RWPE2 (cell line): Measurements from ENCODE around the gene ARL15.

Experiments
- ATAC-seq: fragments of 200-7000 bp; cut with Tn5 transposase; 3 replicates; pipeline ENCODE4 v1.9.1; 2021; ENCODE audit warnings: low read depth
- DNase-seq: peaks from one replicate; pipeline ENCODE4 v3.0.0-alpha.2; 2020; ENCODE audit warnings: low spot score
- H3K27ac ChIP-seq: fragments of 450-650 bp; 2 replicates; pipeline ENCODE4 v1.5.1; 2017; ENCODE audit warnings: mild to moderate bottlenecking; ENCODE audit not compliant: poor library complexity, severe bottlenecking
- H3K27me3 ChIP-seq: fragments of 250-450 bp; sonication (Bioruptor Pico); 2 replicates; pipeline ENCODE4 v1.5.1; 2021; ENCODE audit warnings: mild to moderate bottlenecking, moderate library complexity; ENCODE audit not compliant: insufficient read depth, poor library complexity, severe bottlenecking
- H3K36me3 ChIP-seq: fragments of 250-450 bp; sonication (Bioruptor Pico); 2 replicates; pipeline ENCODE4 v1.5.1; 2020; ENCODE audit warnings: low read depth, mild to moderate bottlenecking, moderate library complexity
- H3K4me1 ChIP-seq: fragments of 250-450 bp; sonication (Bioruptor Pico); 2 replicates; pipeline ENCODE4 v1.5.1; 2021; ENCODE audit warnings: mild to moderate bottlenecking, moderate library complexity; ENCODE audit not compliant: insufficient read depth, poor library complexity, severe bottlenecking
- H3K4me3 ChIP-seq: fragments of 250-450 bp; sonication (Bioruptor Pico); 2 replicates; pipeline ENCODE4 v1.5.1; 2021; ENCODE audit warnings: mild to moderate bottlenecking, moderate library complexity; ENCODE audit not compliant: severe bottlenecking
- H3K9me3 ChIP-seq: fragments of 250-450 bp; sonication (Bioruptor Pico); 2 replicates; pipeline ENCODE4 v1.5.1; 2021; ENCODE audit warnings: mild to moderate bottlenecking, moderate library complexity; ENCODE audit not compliant: severe bottlenecking
- TF ChIP-seq, protein P1 (sequence below): fragments of 450-650 bp; IDR thresholded peaks from one replicate; pipeline ENCODE4 v1.5.1; 2017; ENCODE audit warnings: mild to moderate bottlenecking, moderate library complexity; ENCODE audit not compliant: poor library complexity, severe bottlenecking

ARL15 gene

DNA sequence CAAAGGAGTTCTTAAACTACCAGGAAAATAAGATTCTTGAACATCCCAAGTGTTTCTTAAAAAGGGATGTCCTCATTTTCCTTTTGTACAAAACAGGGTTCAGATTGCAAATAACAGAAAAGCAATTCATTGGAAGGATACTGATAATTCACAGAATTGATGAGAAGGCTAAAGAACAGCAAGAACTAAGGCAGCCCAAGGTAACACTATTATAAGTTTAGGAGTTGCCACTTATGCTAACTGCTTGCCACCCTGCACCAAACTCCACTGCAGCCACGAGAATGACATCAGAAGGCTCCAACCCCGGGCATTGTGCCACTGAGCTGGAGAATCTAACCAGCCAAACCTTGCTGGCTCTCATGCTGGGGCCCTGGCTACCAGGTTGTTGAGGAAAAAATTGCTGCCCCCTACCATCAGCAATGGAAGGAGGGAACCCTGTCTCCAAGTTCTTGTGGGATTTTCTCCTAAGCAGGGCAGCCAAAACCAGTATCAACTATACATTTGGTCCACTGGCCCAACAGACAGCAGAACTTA lies 123.4 kb downstream of the ARL15 start:
- TF ChIP-seq, protein P1, sequence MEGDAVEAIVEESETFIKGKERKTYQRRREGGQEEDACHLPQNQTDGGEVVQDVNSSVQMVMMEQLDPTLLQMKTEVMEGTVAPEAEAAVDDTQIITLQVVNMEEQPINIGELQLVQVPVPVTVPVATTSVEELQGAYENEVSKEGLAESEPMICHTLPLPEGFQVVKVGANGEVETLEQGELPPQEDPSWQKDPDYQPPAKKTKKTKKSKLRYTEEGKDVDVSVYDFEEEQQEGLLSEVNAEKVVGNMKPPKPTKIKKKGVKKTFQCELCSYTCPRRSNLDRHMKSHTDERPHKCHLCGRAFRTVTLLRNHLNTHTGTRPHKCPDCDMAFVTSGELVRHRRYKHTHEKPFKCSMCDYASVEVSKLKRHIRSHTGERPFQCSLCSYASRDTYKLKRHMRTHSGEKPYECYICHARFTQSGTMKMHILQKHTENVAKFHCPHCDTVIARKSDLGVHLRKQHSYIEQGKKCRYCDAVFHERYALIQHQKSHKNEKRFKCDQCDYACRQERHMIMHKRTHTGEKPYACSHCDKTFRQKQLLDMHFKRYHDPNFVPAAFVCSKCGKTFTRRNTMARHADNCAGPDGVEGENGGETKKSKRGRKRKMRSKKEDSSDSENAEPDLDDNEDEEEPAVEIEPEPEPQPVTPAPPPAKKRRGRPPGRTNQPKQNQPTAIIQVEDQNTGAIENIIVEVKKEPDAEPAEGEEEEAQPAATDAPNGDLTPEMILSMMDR = no peak
- H3K9me3 ChIP-seq = no peaks in the 10 kb centered on the region
- H3K27me3 ChIP-seq = no peaks in the 10 kb centered on the region
- ATAC-seq = no peak
- no peak overlapping the region for H3K4me3 ChIP-seq
- H3K4me1 ChIP-seq = no peaks in the 10 kb centered on the region
- no peak for DNase-seq
- H3K27ac ChIP-seq = no peak overlapping the region
- no peaks in the 10 kb centered on the region for H3K36me3 ChIP-seq

DNA sequence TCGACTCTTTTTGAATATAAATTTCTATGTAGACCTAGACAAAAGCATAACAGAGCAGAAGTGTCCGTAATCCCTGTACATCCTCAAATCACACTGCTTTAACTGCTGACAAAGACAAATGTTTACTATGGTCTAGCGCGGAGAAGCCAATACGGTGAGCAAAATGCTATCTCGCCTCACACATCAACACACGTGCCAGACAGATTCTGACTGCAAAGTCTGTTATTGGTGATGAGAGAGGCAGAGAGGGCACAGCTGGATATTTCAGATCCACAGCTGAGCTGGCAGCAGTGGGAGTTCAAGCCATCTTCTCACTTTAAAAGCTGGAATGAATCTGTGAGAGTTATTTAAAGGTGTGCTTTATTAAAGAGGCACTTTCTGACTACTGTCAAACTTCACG lies 124.3 kb downstream of the ARL15 start:
- no peak overlapping the region for H3K27ac ChIP-seq
- H3K9me3 ChIP-seq = no peaks in the 10 kb centered on the region
- no peaks in the 10 kb centered on the region for H3K36me3 ChIP-seq
- no peaks in the 10 kb centered on the region for H3K4me1 ChIP-seq
- no peak for DNase-seq
- no peak overlapping the region for H3K4me3 ChIP-seq
- no peaks in the 10 kb centered on the region for H3K27me3 ChIP-seq
- ATAC-seq = no peak
- TF ChIP-seq, protein P1 = no peak

DNA sequence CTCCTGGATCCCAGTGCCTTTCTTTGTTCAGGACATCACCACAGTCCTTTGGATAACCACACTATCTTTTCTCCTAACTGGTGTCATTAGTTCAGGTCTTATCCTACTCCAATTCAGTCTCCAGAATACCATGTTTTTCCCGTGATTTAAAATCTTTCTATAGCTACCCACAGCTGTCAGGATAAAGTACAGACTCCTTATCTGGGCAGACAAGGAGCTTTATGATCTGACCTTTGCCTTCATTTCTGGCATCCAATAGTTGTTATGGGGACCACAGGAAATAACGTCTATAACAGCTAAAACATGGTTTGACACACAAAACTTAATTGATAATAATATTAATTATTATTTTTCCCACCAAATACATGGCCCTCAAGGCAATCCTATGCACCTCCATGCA lies 125.6 kb downstream of the ARL15 start:
- Histone ChIP-seq H3K27ac (no peak overlapping the region), H3K36me3 (no peaks in the 10 kb centered on the region), H3K9me3 (no peaks in the 10 kb centered on the region), H3K4me3 (no peak overlapping the region), H3K4me1 (no peaks in the 10 kb centered on the region), H3K27me3 (no peaks in the 10 kb centered on the region)
- DNase-seq (no peak), ATAC-seq (no peak)
- TF ChIP-seq, protein P1 = no peak

DNA sequence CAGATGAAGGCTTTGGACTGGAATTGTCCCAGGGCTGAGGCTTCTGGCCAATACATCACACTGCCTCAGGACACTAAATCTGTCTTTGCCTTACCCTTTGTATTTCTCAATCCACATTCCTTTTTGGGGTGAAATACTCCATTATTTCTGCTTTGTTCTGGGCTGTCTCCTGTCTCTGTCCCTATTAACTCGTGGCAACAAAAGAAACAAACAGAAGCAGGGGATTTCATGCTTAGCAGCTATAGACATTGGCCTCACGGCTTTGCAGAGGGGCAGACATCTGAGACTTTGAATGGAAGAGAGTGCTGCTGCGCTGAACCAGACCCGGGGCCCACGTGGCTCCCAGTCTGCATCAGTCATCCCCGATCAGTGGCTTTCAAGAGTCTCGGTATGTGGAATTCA lies 129.7 kb downstream of the ARL15 start:
- H3K4me3 ChIP-seq = no peak overlapping the region
- no peaks in the 10 kb centered on the region for H3K4me1 ChIP-seq
- no peaks in the 10 kb centered on the region for H3K36me3 ChIP-seq
- H3K9me3 ChIP-seq = no peaks in the 10 kb centered on the region
- H3K27ac ChIP-seq = no peak overlapping the region
- DNase-seq = no peak
- ATAC-seq = no peak
- TF ChIP-seq, protein P1 = no peak
- H3K27me3 ChIP-seq = no peaks in the 10 kb centered on the region

DNA sequence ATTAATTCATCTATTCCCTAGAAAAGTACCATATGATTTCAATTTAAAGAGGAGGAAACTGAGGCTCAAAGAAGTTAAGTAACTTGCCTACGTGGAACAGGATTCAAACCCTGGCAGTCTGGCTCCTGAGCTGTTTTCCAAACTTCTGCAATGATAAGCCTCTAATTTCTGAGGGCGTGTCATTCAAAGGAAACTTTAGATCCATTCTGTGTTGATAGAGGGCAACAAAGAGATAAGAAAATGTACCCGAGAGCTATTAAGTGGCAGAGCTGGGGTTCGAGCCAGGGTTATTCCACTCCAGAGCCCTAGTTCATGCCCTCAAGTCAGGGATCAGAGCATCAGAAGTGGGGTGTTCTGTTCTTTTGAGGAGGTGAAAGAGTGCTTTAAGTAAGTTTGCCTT lies 131.4 kb downstream of the ARL15 start:
- ATAC-seq (no peak), DNase-seq (no peak)
- no peaks in the 10 kb centered on the region for H3K9me3 ChIP-seq

More for the DNA sequence above, 131.4 kb downstream of the ARL15 start:
- Histone ChIP-seq H3K27ac (no peak overlapping the region), H3K27me3 (no peaks in the 10 kb centered on the region), H3K4me1 (no peaks in the 10 kb centered on the region), H3K4me3 (no peak overlapping the region), H3K36me3 (no peaks in the 10 kb centered on the region)
- TF ChIP-seq, protein P1 = no peak
